Heart left ventricle (tissue), 16 donors: ENCODE results near the gene DDX10. TPM values are rescaled to one million over a fixed set of nuclear protein-coding genes. Genes with fewer than 3 reads are reported as not detected.

ENCODE experiments used
- ATAC-seq, 4 donors: fragments of 200-7000 bp; cut with Tn5 transposase; one replicate each; pipeline ENCODE4 v1.9.1; 2020 to 2022; ENCODE audit warnings: moderate library complexity in 4 of 4, mild to moderate bottlenecking in 3 of 4, moderate number of reproducible peaks in 1 of 4
- DNase-seq, 5 donors: peaks; one replicate each; pipeline ENCODE4 v3.0.0-alpha.2; 2020
- H3K27ac ChIP-seq, 12 donors: fragments of 200-600 bp; sonication (generic) in 4 of 12; one replicate each; pipeline versions ENCODE4 v1.5.0 to v1.8.0; 2016 to 2022; ENCODE audit warnings: mild to moderate bottlenecking in 2 of 12
- H3K27me3 ChIP-seq, 9 donors: fragments of 200-600 bp; sonication (generic) in 2 of 9; one replicate each; pipeline versions ENCODE4 v1.5.1 to v1.8.0; 2016 to 2022; ENCODE audit warnings: mild to moderate bottlenecking in 3 of 9
- H3K36me3 ChIP-seq, 9 donors: fragments of 200-600 bp; sonication (generic) in 2 of 9; one replicate each; pipeline versions ENCODE4 v1.5.0 to v1.8.0; 2018 to 2022; ENCODE audit warnings: mild to moderate bottlenecking in 2 of 9
- H3K4me1 ChIP-seq, 12 donors: fragments of 200-600 bp; sonication (generic) in 4 of 12; one replicate each; pipeline versions ENCODE4 v1.5.0 to v1.8.0; 2016 to 2022; ENCODE audit warnings: mild to moderate bottlenecking in 3 of 12
- H3K4me3 ChIP-seq, 12 donors: fragments of 200-600 bp; sonication (generic) in 4 of 12; one replicate each; pipeline versions ENCODE4 v1.5.0 to v1.8.0; 2017 to 2022; ENCODE audit warnings: mild to moderate bottlenecking in 9 of 12, moderate library complexity in 4 of 12
- H3K9me3 ChIP-seq, 12 donors: fragments of 200-600 bp; sonication (generic) in 4 of 12; one replicate each; pipeline versions ENCODE4 v1.5.0 to v1.8.0; 2016 to 2022; ENCODE audit warnings: mild to moderate bottlenecking in 1 of 12
- POLR2A ChIP-seq, 2 donors: fragments of 450-650 bp; IDR thresholded peaks; one replicate each; pipeline ENCODE4 v1.6.1; 2017; ENCODE audit warnings: antibody characterized with exemption in 2 of 2, mild to moderate bottlenecking in 2 of 2, moderate library complexity in 2 of 2
- WGBS, 4 donors: extraction: QIAGEN DNeasy Blood & Tissue Kit in 2 of 4; methylation state at CpG; one replicate each; pipeline versions ENCODE4 v1.1.5 to v1.1.7; 2013 to 2018; 5-methylcytosine and 5-hydroxymethylcytosine counted together
- intact Hi-C, 10 donors: fragments of 100-400 bp; cut with DNase I; formaldehyde crosslinking; loops; one replicate each; pipeline versions ENCODE4 v1.11.1 to v1.14.2; 2022
- polyA plus RNA-seq, 2 donors: library from polyadenylated mRNA; stranded (reverse); fragments of 200-250 nt; gene quantifications; one replicate each; pipeline ENCODE4 v1.2.3, GENCODE V29; 2013
- total RNA-seq, 9 donors: library from RNA; depleted of rRNA in 2 of 9; stranded (reverse); fragments of >200 nt in 2 of 9; fragmentation: NEBNext Ultra II Directional in 3 of 9; extraction: Animal tissue kit (Norgen Biotek cat#: 25700) in 3 of 9; gene quantifications; one replicate each; pipeline versions ENCODE4 v1.1.0 to v1.2.4, GENCODE V29; 2016 to 2023
- TF ChIP-seq, protein P1 (sequence below), 12 donors: fragments of 200-600 bp; sonication (generic) in 4 of 12; IDR thresholded peaks; one replicate each; pipeline versions ENCODE4 v1.5.0 to v1.8.0; 2018 to 2022; ENCODE audit warnings: antibody characterized with exemption in 12 of 12, mild to moderate bottlenecking in 5 of 12
- donor health status: ischemic (EF 13 %, LVEDD 7.1; RV severe dilation, severe dysfunction).
- donor health status: healthy with polysubstance abuse.
- donor health status: DM: no; HTN: yes; CAD: no.
- donor health status: DM: no; HTN: no; CAD: no.
- donor health status: ischemic (EF 25% LVEDD 6.9; RV normal size, moderate dysfunction).
- donor health status: ischemic (EF 25% LVEDD 5.7; RV mildly dilated, moderate dysfunction).
- donor health status: healthy.
- donor health status: DM: yes; HTN: yes; CAD: no.
- donor health status: ischemic (EF 35%, LVEDD 5.7; RV mildly dilated, moderate dysfunction).
- donor health status: nonischemic (EF 11% LVEDD 7.7; RV severe dilation, severe dysfunction).
- donor health status: DM: yes; HTN: yes; CAD: no.
- donor health status: PGD.
- donor health status: ischemic (EF 29% LVEDD 5.4; RV normal size, mild dysfunction).
- donor health status: nonischemic (EF 23%, LVEDD 6.1; RV moderate dilation, normal function).

Gene DDX10
- total and polyA plus RNA-seq, 11 donors: 8.3 to 17.2 (median 12.1) TPM

DNA sequence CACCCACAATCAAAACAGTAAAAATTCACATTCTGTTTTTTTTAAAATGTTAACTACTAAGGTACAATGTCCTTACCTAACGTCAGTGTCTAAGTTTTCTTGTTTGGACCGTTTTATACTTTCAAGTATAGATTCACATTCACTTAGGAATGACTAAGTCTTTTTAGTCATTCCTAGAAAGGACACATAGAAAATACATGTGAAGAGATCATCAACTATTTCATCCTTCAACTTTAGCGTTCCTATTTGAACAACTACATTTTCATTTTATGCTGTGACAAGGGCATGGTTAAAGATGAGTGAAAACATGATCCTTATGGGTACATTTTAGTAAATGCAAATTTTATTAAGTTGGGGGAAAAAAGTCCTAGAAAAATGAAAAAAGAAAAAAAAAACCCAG lies 62.8 kb downstream of the DDX10 start:
- DNase-seq (no peak), ATAC-seq (no peak)
- Histone ChIP-seq H3K9me3 (peaks cover 0 to 12% (median 0%) of the 10 kb centered on the region in 12 donors), H3K4me1 (no peaks in the 10 kb centered on the region), H3K27me3 (no peaks in the 10 kb centered on the region), H3K27ac (no peak overlapping the region), H3K36me3 (peaks cover 0 to 28% (median 15%) of the 10 kb centered on the region in 9 donors), H3K4me3 (no peak overlapping the region)
- WGBS, 4 donors: 92 to 95% (median 94%) methylated on average over 3 of the region's 3 CpGs
- intact Hi-C loops: no loop called here
- TF ChIP-seq, protein P1, sequence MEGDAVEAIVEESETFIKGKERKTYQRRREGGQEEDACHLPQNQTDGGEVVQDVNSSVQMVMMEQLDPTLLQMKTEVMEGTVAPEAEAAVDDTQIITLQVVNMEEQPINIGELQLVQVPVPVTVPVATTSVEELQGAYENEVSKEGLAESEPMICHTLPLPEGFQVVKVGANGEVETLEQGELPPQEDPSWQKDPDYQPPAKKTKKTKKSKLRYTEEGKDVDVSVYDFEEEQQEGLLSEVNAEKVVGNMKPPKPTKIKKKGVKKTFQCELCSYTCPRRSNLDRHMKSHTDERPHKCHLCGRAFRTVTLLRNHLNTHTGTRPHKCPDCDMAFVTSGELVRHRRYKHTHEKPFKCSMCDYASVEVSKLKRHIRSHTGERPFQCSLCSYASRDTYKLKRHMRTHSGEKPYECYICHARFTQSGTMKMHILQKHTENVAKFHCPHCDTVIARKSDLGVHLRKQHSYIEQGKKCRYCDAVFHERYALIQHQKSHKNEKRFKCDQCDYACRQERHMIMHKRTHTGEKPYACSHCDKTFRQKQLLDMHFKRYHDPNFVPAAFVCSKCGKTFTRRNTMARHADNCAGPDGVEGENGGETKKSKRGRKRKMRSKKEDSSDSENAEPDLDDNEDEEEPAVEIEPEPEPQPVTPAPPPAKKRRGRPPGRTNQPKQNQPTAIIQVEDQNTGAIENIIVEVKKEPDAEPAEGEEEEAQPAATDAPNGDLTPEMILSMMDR (IDR thresholded peaks at IDR 0.05): no peak
- no peak for TF ChIP-seq POLR2A (IDR thresholded peaks at IDR 0.05)

DNA sequence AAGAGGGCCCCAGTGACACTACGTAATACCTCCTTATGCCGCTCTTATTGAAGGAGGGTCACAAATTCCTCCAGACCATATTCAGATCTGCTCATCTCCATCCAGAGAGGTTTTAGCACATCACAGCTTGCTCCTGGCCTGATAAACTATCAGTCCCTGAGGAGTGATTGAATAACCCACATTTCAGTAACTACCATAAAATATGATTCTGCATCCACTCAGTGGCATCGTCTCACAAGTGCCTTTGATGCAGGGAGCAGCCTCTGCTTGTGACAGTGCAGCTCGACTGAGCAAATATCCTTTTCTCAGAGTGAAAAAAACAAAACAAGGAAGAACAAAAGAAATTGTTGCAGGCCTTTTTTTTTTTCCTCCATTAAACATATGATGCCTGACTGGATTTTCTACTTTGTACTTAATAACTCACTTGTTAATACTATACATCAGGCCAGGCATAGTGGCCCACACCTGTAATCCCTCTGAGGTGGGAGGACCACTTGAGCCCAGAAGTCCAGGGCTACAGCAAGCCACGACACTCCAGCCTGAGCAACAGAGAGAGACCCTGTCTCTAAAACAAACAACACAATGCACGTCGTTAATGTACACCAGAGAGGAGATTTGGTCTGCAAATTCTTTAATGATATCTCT lies 64.5 kb downstream of the DDX10 start:
- H3K4me1 ChIP-seq: peaks cover 0 to 15% (median 0%) of the 10 kb centered on the region in 12 donors
- DNase-seq (no peak), ATAC-seq (no peak)
- TF ChIP-seq, protein P1 (IDR thresholded peaks at IDR 0.05): no peak
- H3K27ac ChIP-seq: no peak overlapping the region
- H3K27me3 ChIP-seq: no peaks in the 10 kb centered on the region
- H3K9me3 ChIP-seq: peaks cover 0 to 12% (median 0%) of the 10 kb centered on the region in 12 donors
- 85 to 93% (median 92%) methylated on average over 7 of the region's 7 CpGs for WGBS, 4 donors
- no peak overlapping the region for H3K4me3 ChIP-seq
- H3K36me3 ChIP-seq: peaks cover 0 to 11% (median 0%) of the 10 kb centered on the region in 9 donors
- intact Hi-C loops: no loop called here

- ATAC-seq (no peak), DNase-seq (no peak)
- H3K36me3 ChIP-seq: peaks cover 0 to 5% (median 0%) of the 10 kb centered on the region in 9 donors
- intact Hi-C loops: no loop called here
- WGBS, 4 donors: 90 to 91% (median 90%) methylated on average over 8 of the region's 8 CpGs
- no peaks in the 10 kb centered on the region for H3K9me3 ChIP-seq
- H3K27ac ChIP-seq: no peak overlapping the region
- no peak for TF ChIP-seq POLR2A (IDR thresholded peaks at IDR 0.05)
- TF ChIP-seq, protein P1 (IDR thresholded peaks at IDR 0.05): no peak
- peaks cover 0 to 15% (median 0%) of the 10 kb centered on the region in 12 donors for H3K4me1 ChIP-seq
- no peaks in the 10 kb centered on the region for H3K27me3 ChIP-seq
- H3K4me3 ChIP-seq: no peak overlapping the region
Observed at GRCh38 chr11:108732395-108732794, 67.5 kb downstream of the DDX10 start.

DNA sequence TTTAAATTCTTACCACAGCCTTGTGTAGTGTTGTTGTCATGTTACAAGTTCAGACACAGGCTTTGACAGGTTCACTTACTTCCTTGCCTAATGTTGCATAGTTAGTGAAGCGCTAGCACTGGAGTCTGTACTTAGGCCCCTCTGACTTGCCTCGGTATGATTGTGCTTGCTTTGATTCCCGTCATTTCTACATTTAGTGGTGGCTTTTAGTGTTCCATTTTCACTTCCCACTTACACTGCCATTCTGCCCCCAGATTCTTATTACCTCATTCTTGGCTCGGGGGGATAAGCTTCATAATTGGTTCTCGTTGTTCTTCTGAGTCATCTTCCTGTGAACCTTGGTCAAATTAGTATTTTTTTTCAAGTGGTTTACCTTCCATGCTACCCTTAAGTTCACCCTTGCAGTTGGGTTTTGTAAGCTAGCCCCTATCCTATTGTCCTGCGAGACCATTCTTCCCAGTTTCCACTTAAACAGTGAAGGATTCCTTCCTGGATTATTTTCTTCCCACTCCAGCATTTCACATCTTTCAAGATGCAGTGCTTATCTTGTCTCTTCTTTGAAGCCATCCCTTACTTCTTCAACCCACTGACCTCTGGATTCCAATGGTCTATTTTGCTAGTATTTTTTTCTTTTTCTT lies 68.7 kb downstream of the DDX10 start:
- H3K36me3 ChIP-seq: peaks cover 0 to 5% (median 0%) of the 10 kb centered on the region in 9 donors
- WGBS, 4 donors: 64 to 72% (median 65%) methylated on average over 6 of the region's 6 CpGs
- peak in 1 of 5 donors; percentile 6 for DNase-seq
- peak overlapping the region in 1 of 12 donors; percentile 55 for H3K27ac ChIP-seq
- peak in 3 of 4 donors; percentile 54 to 70 (median 63) for ATAC-seq
- no peaks in the 10 kb centered on the region for H3K9me3 ChIP-seq
- peaks cover 0 to 15% (median 0%) of the 10 kb centered on the region in 12 donors for H3K4me1 ChIP-seq
- H3K4me3 ChIP-seq: no peak overlapping the region
- TF ChIP-seq, protein P1 (IDR thresholded peaks at IDR 0.05): no peak
- no peak for TF ChIP-seq POLR2A (IDR thresholded peaks at IDR 0.05)
- no peaks in the 10 kb centered on the region for H3K27me3 ChIP-seq
- intact Hi-C loops: no loop called here
